ENCODE measurements around the gene ISG20. TPM values are rescaled to one million over a fixed set of nuclear protein-coding genes. Genes with fewer than 3 reads are reported as not detected.

The ISG20 gene
- total and polyA plus RNA-seq, 2 experiments from 2014 or later = 13.3 to 15.8 TPM

DNA sequence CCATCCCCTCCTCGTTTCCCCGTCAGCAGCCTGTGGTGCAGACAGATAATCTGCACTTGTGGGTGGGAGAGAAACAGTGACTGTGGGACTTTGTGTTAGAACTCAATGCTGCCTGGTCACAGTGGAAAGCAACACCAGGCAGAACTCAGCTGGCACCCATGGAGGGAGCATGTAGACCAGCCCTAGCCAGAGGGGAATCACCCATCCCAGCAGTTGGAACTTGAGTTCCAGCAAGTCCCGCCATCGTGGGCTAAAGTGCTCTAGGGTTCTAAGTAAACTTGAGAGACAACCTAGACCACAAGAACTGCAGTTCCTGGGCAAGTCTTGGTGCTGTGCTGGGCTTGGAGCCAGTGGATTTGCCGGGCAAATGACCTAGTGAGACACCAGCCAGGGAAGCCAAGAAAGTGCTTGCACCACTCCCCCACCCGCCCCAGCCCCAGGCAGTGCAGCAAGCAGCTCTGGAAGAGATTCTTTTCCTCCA, 24.4 kb downstream of the ISG20 start:
- 90% methylated on average over 6 of the region's 6 CpGs for WGBS (ENCODE audit: low lambda C conversion rate, missing lambda C conversion rate)
- Histone ChIP-seq H3K27me3 (no peaks in the 10 kb centered on the region), H3K4me1 (ENCODE audit: insufficient read depth) (no peaks in the 10 kb centered on the region), H4K20me1 (ENCODE audit: insufficient read depth, poor library complexity, severe bottlenecking) (no peaks in the 10 kb centered on the region), H3K4me3 (no peak overlapping the region), H3K9me2 (replicated peaks; ENCODE audit: insufficient read depth) (no peaks in the 10 kb centered on the region), H3K79me2 (no peaks in the 10 kb centered on the region), H3K36me3 (replicated peaks; ENCODE audit: insufficient read depth, low read depth) (no peaks in the 10 kb centered on the region), H3K27ac (no peak overlapping the region), H2AFZ (no peak overlapping the region), H3K9me3 (ENCODE audit: low read depth) (no peaks in the 10 kb centered on the region), H3K4me2 (no peak overlapping the region)
- no peak for DNase-seq (ENCODE audit: low spot score)
- TF ChIP-seq CTCF (IDR thresholded peaks at IDR 0.05; ENCODE audit: poor library complexity) (no peak), EZH2 (IDR thresholded peaks at IDR 0.05; ENCODE audit: borderline replicate concordance) (no peak), EZH2phosphoT487 (IDR thresholded peaks at IDR 0.05; ENCODE audit: low read depth, severe bottlenecking, unreplicated experiment) (no peak)

DNA sequence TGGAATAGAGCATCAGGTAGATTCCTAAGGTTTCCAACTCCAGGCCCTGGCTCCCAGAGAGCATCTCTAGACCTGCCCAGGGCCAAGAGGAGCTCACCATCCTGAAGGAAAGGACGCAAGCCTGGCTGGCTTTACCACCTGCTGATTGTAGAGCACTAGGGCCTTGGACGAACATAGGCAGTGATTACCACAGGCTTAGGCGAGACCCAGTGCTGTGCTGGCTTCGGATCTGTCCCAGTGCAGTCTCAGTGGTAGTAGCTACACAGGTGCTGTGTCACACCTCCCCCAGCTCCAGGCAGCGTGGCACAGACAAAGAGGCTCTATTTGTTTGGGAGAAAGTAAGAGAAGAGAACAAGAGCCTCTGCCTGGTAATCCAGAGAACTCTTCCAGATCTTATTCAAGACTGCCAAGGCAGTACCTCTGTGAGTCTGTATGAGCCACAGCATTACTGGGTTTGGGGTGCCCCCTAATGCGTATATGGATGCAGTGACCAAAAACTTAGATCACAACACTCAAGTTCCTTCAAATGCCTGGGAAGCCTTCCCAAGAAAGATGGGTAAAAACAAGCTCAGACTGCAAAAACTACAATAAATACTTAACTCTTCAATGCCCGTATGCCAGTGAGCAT, 25.4 kb downstream of the ISG20 start:
- no peaks in the 10 kb centered on the region for H3K4me1 ChIP-seq (ENCODE audit: insufficient read depth)
- no peaks in the 10 kb centered on the region for H3K9me3 ChIP-seq (ENCODE audit: low read depth)
- no peak for DNase-seq (ENCODE audit: low spot score)
- no peaks in the 10 kb centered on the region for H4K20me1 ChIP-seq (ENCODE audit: insufficient read depth, poor library complexity, severe bottlenecking)
- no peaks in the 10 kb centered on the region for H3K27me3 ChIP-seq
- no peaks in the 10 kb centered on the region for H3K79me2 ChIP-seq
- no peaks in the 10 kb centered on the region for H3K9me2 ChIP-seq (replicated peaks; ENCODE audit: insufficient read depth)
- no peak overlapping the region for H3K27ac ChIP-seq
- no peak overlapping the region for H3K4me2 ChIP-seq
- no peak overlapping the region for H2AFZ ChIP-seq
- WGBS (ENCODE audit: low lambda C conversion rate, missing lambda C conversion rate) = 74% methylated on average over 7 of the region's 7 CpGs
- no peaks in the 10 kb centered on the region for H3K36me3 ChIP-seq (replicated peaks; ENCODE audit: insufficient read depth, low read depth)
- no peak for TF ChIP-seq EZH2 (IDR thresholded peaks at IDR 0.05; ENCODE audit: borderline replicate concordance)
- no peak for TF ChIP-seq EZH2phosphoT487 (IDR thresholded peaks at IDR 0.05; ENCODE audit: low read depth, severe bottlenecking, unreplicated experiment)
- TF ChIP-seq CTCF (IDR thresholded peaks at IDR 0.05; ENCODE audit: poor library complexity) = no peak
- no peak overlapping the region for H3K4me3 ChIP-seq

DNA sequence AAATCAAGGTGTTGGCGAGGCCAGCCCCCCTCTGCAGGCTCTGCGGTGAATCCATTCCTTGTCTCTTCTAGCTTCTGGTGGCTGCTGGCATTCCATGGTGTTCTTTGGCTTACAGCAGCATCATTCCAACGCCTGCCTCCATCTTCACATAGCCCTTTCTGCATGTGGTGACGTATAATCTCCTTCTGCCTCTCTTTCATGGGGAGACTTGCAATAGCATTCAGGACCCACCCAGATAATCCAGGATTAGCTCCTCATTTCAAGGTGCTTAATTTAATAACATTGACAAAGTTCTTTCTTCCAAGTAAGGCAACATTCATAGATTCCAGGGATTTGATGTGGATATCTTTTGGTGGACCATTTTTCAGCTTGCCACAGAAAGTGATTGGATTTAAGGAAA, 35.8 kb downstream of the ISG20 start:
- H2AFZ ChIP-seq = no peak overlapping the region
- WGBS (ENCODE audit: low lambda C conversion rate, missing lambda C conversion rate) = 85% methylated on average over 4 of the region's 4 CpGs
- no peak overlapping the region for H3K27ac ChIP-seq
- H3K9me3 ChIP-seq (ENCODE audit: low read depth) = no peaks in the 10 kb centered on the region
- H4K20me1 ChIP-seq (ENCODE audit: insufficient read depth, poor library complexity, severe bottlenecking) = no peaks in the 10 kb centered on the region
- no peak overlapping the region for H3K4me3 ChIP-seq
- no peaks in the 10 kb centered on the region for H3K9me2 ChIP-seq (replicated peaks; ENCODE audit: insufficient read depth)
- peaks cover 19% of the 10 kb centered on the region for H3K27me3 ChIP-seq
- no peak for TF ChIP-seq CTCF (IDR thresholded peaks at IDR 0.05; ENCODE audit: poor library complexity)
- no peak for TF ChIP-seq EZH2 (IDR thresholded peaks at IDR 0.05; ENCODE audit: borderline replicate concordance)
- no peak for TF ChIP-seq EZH2phosphoT487 (IDR thresholded peaks at IDR 0.05; ENCODE audit: low read depth, severe bottlenecking, unreplicated experiment)
- no peaks in the 10 kb centered on the region for H3K4me1 ChIP-seq (ENCODE audit: insufficient read depth)
- H3K36me3 ChIP-seq (replicated peaks; ENCODE audit: insufficient read depth, low read depth) = no peaks in the 10 kb centered on the region
- no peak overlapping the region for H3K4me2 ChIP-seq
- DNase-seq (ENCODE audit: low spot score) = no peak
- H3K79me2 ChIP-seq = no peaks in the 10 kb centered on the region

Measured in hepatocyte (in vitro differentiated cells).